B cell (primary cell): ENCODE results near the gene EPRS1. TPM values are rescaled to one million over a fixed set of nuclear protein-coding genes. Genes with fewer than 3 reads are reported as not detected.

ENCODE experiments used
- ATAC-seq: fragments of 200-7000 bp; cut with Tn5 transposase; one replicate; pipeline ENCODE4 v1.10.0; 2021; ENCODE audit warnings: low read depth, mild to moderate bottlenecking, moderate number of reproducible peaks, moderate library complexity
- CTCF ChIA-PET: fragments of 350-600 bp; sonication (Branson Sonifier 250); formaldehyde crosslinking; loops from one replicate; lab custom pipeline; 2021; ENCODE audit warnings: antibody characterized with exemption, inconsistent platforms; lab: Charles Lee
- POLR2A ChIA-PET: fragments of 350-600 bp; sonication (Branson Sonifier 250); formaldehyde crosslinking; loops from one replicate; lab custom pipeline; 2021; ENCODE audit warnings: antibody characterized with exemption; lab: Charles Lee
- DNase-seq: peaks from one replicate; pipeline ENCODE4 v3.0.0; 2013
- H2AFZ ChIP-seq: 2 replicates; pipeline ENCODE4 v1.6.1; 2012; ENCODE audit warnings: mild to moderate bottlenecking, low read depth, low read length; ENCODE audit not compliant: insufficient read depth, poor library complexity, severe bottlenecking
- H3K27ac ChIP-seq, 2 donors: 1 replicate in 1 of 2; 2 replicates in 1 of 2; pipeline ENCODE4 v1.5.1; 2012 to 2013; ENCODE audit warnings: low read length in 2 of 2, mild to moderate bottlenecking in 2 of 2, moderate library complexity in 1 of 2
- H3K27me3 ChIP-seq, 4 experiments: fragments of 200-600 bp in 1 of 4; sonication (generic) in 1 of 4; replicated peaks in 1 of 4; 1 replicate in 2 of 4; 2 replicates in 2 of 4; pipeline versions ENCODE4 v1.6.1 to v1.7.0; 2013 to 2016; ENCODE audit warnings: low read length in 3 of 4, mild to moderate bottlenecking in 2 of 4, mixed read lengths in 1 of 4, moderate library complexity in 1 of 4; ENCODE audit not compliant: insufficient read depth in 4 of 4, control insufficient read depth in 3 of 4; ENCODE audit errors: control extremely low read depth in 1 of 4
- H3K36me3 ChIP-seq, 2 experiments: replicated peaks in 1 of 2; 1 replicate in 1 of 2; 2 replicates in 1 of 2; pipeline versions ENCODE4 v1.6.1 to v1.7.1; 2013; ENCODE audit warnings: low read length in 1 of 2; ENCODE audit not compliant: insufficient read depth in 2 of 2, control insufficient read depth in 1 of 2; ENCODE audit errors: control extremely low read depth in 1 of 2, extremely low read depth in 1 of 2
- H3K4me1 ChIP-seq, 2 donors: fragments of 200-600 bp in 1 of 2; sonication (generic) in 1 of 2; 1 replicate in 1 of 2; 2 replicates in 1 of 2; pipeline versions ENCODE4 v1.5.1 to v1.6.1; 2013 to 2017; ENCODE audit warnings: low read length in 2 of 2; ENCODE audit not compliant: control insufficient read depth in 2 of 2, insufficient read depth in 2 of 2
- H3K4me2 ChIP-seq: replicated peaks from 2 replicates; pipeline ENCODE3; 2012; ENCODE audit warnings: mild to moderate bottlenecking, low read depth, low read length; ENCODE audit not compliant: poor library complexity, severe bottlenecking
- H3K4me3 ChIP-seq, 5 experiments: fragments of 200-600 bp in 1 of 5; sonication (generic) in 1 of 5; 1 replicate in 3 of 5; 2 replicates in 2 of 5; pipeline versions ENCODE4 v1.5.1 to v1.7.0; 2011 to 2016; ENCODE audit warnings: low read length in 4 of 5, mild to moderate bottlenecking in 4 of 5, low read depth in 2 of 5, control low read depth in 1 of 5, moderate library complexity in 1 of 5; ENCODE audit not compliant: insufficient read depth in 1 of 5; ENCODE audit errors: control extremely low read depth in 1 of 5, extremely low read depth in 1 of 5
- H3K79me2 ChIP-seq: fragments of 200-600 bp; sonication (generic); one replicate; pipeline ENCODE4 v1.6.0; 2016; ENCODE audit warnings: low read length; ENCODE audit not compliant: control insufficient read depth, insufficient read depth
- H3K9ac ChIP-seq: fragments of 200-600 bp; sonication (generic); 2 replicates; pipeline ENCODE4 v1.6.1; 2017; ENCODE audit warnings: mild to moderate bottlenecking, low read length, moderate library complexity
- H3K9me3 ChIP-seq, 3 donors: one replicate each; pipeline versions ENCODE4 v1.6.1 to v1.7.1; 2013; ENCODE audit warnings: low read length in 2 of 3; ENCODE audit not compliant: control insufficient read depth in 2 of 3, insufficient read depth in 1 of 3; ENCODE audit errors: control extremely low read depth in 1 of 3
- H4K20me1 ChIP-seq: 2 replicates; pipeline ENCODE4 v1.6.0; 2012; ENCODE audit warnings: mild to moderate bottlenecking, low read length; ENCODE audit not compliant: insufficient read depth, control insufficient read depth, poor library complexity, severe bottlenecking
- H3K27ac Mint-ChIP-seq: one replicate; pipeline ENCODE4 v1.8.0; 2021; ENCODE audit warnings: mixed read lengths
- H3K27me3 Mint-ChIP-seq: one replicate; pipeline ENCODE4 v1.8.0; 2021; ENCODE audit warnings: mixed read lengths
- H3K4me1 Mint-ChIP-seq: one replicate; pipeline ENCODE4 v1.8.0; 2021; ENCODE audit warnings: mixed read lengths
- H3K4me3 Mint-ChIP-seq: one replicate; pipeline ENCODE4 v1.8.0; 2021; ENCODE audit warnings: mixed read lengths
- H3K9me3 Mint-ChIP-seq: one replicate; pipeline ENCODE4 v1.8.0; 2022; ENCODE audit warnings: mixed read lengths; ENCODE audit not compliant: insufficient read depth
- CTCF ChIP-seq: fragments of 200-600 bp; IDR thresholded peaks from one replicate; pipeline ENCODE4 v1.8.0; 2022; ENCODE audit warnings: antibody characterized with exemption, mild to moderate bottlenecking
- EZH2 ChIP-seq: IDR thresholded peaks from 2 replicates; pipeline ENCODE4 v1.6.1; 2012; ENCODE audit warnings: borderline replicate concordance, low read depth, mild to moderate bottlenecking, moderate library complexity, low read length; ENCODE audit not compliant: insufficient read depth, poor library complexity, severe bottlenecking
- WGBS: methylation state at CpG from one replicate; pipeline ENCODE4 v1.1.5; 2013; ENCODE audit warnings: missing lambda C conversion rate; ENCODE audit not compliant: insufficient coverage; 5-methylcytosine and 5-hydroxymethylcytosine counted together
- intact Hi-C: fragments of 100-400 bp; cut with micrococcal nuclease; formaldehyde crosslinking; loops from one replicate; pipeline ENCODE4 v1.10.0; 2022
- polyA plus RNA-seq: library from polyadenylated mRNA; depleted of rRNA; stranded (reverse); fragments of >200 nt; gene quantifications from 2 replicates; pipeline ENCODE4 v1.2.3, GENCODE V29; 2012
- total RNA-seq, 2 donors: library from RNA; stranded (reverse); fragments of 120-200 nt in 1 of 2; gene quantifications; 1 replicate in 1 of 2; 2 replicates in 1 of 2; pipeline versions ENCODE4 v1.2.3 to v1.2.4, GENCODE V29; 2013 to 2022

EPRS1 gene
- total and polyA plus RNA-seq, 2 donors (not counting 1 experiment from before 2014, with no cell fraction given), result 17.3 to 61.7 TPM

DNA sequence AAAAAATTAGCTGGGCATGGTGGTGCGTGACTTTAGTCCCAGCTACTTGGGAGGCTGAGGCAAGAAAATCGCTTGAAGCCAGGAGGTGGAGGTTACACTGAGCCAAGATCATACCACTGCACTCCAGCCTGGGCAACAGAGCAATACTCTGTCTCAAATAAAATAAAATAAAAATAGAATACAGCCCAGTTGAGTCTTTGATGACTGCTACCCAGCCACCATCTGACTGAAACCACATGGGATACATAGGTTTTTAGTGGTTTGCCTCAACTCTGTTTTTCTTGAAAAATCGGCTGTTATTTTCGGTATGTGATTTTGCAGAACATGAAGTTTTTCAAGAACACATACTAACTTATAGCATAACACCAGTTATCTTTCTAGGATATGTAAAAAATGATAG is 46.5 kb downstream of the EPRS1 start:
- H2AFZ ChIP-seq, result no peak overlapping the region
- 100% methylated on average over 1 of the region's 4 CpGs for WGBS
- Mint-ChIP-seq H3K9me3 (no peaks in the 10 kb centered on the region), H3K27me3 (no peaks in the 10 kb centered on the region), H3K27ac (no peak overlapping the region), H3K4me3 (no peak overlapping the region), H3K4me1 (no peaks in the 10 kb centered on the region)
- TF ChIP-seq EZH2 (no peak), CTCF (no peak)
- no peaks in the 10 kb centered on the region for H3K4me1 ChIP-seq
- no peak overlapping the region for H3K4me2 ChIP-seq
- H3K4me3 ChIP-seq, result no peak overlapping the region
- H3K9me3 ChIP-seq, result no peaks in the 10 kb centered on the region
- no peak for DNase-seq
- H3K79me2 ChIP-seq, result no peaks in the 10 kb centered on the region
- H3K27ac ChIP-seq, result no peak overlapping the region
- no peak overlapping the region for H3K9ac ChIP-seq
- H4K20me1 ChIP-seq, result no peaks in the 10 kb centered on the region
- ChIA-PET CTCF (no interaction called here), POLR2A (no interaction called here)
- H3K27me3 ChIP-seq, result no peaks in the 10 kb centered on the region
- ATAC-seq, result no peak
- intact Hi-C loops, result no loop called here
- H3K36me3 ChIP-seq, result peaks cover 25 to 65% of the 10 kb centered on the region in 2 experiments

Other genes starting within 250 kb of the EPRS1 start
- gene SLC30A10, start 117.9 kb downstream of the EPRS1 start, total RNA-seq, result not detected in 2 replicates
- 0.06 TPM in 1 of 2 replicates, not detected in the other for gene SLC30A10, start 117.9 kb downstream of the EPRS1 start, polyA plus RNA-seq
- gene BPNT1, start 43.3 kb upstream of the EPRS1 start, total RNA-seq, result 18.3 and 21.4 TPM in 2 replicates
- gene BPNT1, start 43.3 kb upstream of the EPRS1 start, polyA plus RNA-seq, result 13.3 and 24.4 TPM in 2 replicates
- 35.6 and 36.5 TPM in 2 replicates for gene IARS2, start 47.6 kb upstream of the EPRS1 start, total RNA-seq
- gene IARS2, start 47.6 kb upstream of the EPRS1 start, polyA plus RNA-seq, result 8.8 and 9.0 TPM in 2 replicates
- 70.5 and 72.0 TPM in 2 replicates for gene RAB3GAP2, start 225.9 kb upstream of the EPRS1 start, total RNA-seq
- 16.9 and 19.6 TPM in 2 replicates for gene RAB3GAP2, start 225.9 kb upstream of the EPRS1 start, polyA plus RNA-seq